Measurements from ENCODE around the gene FHIT. TPM values are rescaled to one million over a fixed set of nuclear protein-coding genes. Genes with fewer than 3 reads are reported as not detected.

FHIT gene
- total RNA-seq, 1 experiment from 2014 or later: 9.8 TPM

- DNase-seq: no peak
- TF ChIP-seq CTCF (conservative IDR thresholded peaks at IDR 0.05) (no peak), EZH2 (IDR thresholded peaks at IDR 0.05; ENCODE audit: low read depth) (no peak)
- CTCF ChIA-PET: no interaction called here
These were observed 1311.3 kb downstream of the FHIT start for GRCh38 chr3:59939826-59940426.

GRCh38 chr3:59938828-59939227 lies 1312.4 kb downstream of the FHIT start:
- H3K9me2 ChIP-seq (ENCODE audit: insufficient read depth): no peaks in the 10 kb centered on the region
- no peaks in the 10 kb centered on the region for H3K79me2 ChIP-seq (ENCODE audit: low read depth)
- no peaks in the 10 kb centered on the region for H3F3A ChIP-seq (ENCODE audit: insufficient read depth, low read depth)
- ChIA-PET CTCF (no interaction called here), POLR2A (ENCODE audit: unreplicated experiment) (no interaction called here)
- H3K9me3 ChIP-seq (ENCODE audit: insufficient read depth, low read depth): no peaks in the 10 kb centered on the region
- no peak for DNase-seq
- H3K4me3 ChIP-seq: no peak overlapping the region
- H4K20me1 ChIP-seq (ENCODE audit: insufficient read depth): no peaks in the 10 kb centered on the region
- no peak overlapping the region for H3K4me2 ChIP-seq
- intact Hi-C loops (cut with micrococcal nuclease; ENCODE audit: unreplicated experiment): no loop called here
- no TSS peak for BruUV-seq (replicated peaks)
- H3K4me1 ChIP-seq (replicated peaks; ENCODE audit: insufficient read depth): no peaks in the 10 kb centered on the region
- H3K36me3 ChIP-seq (ENCODE audit: low read depth): no peaks in the 10 kb centered on the region
- no peak overlapping the region for H3K27ac ChIP-seq
- H2AFZ ChIP-seq: no peak overlapping the region
- no peak for TF ChIP-seq CTCF (conservative IDR thresholded peaks at IDR 0.05)
- TF ChIP-seq EZH2 (IDR thresholded peaks at IDR 0.05; ENCODE audit: low read depth): no peak
- no peaks in the 10 kb centered on the region for H3K27me3 ChIP-seq (ENCODE audit: insufficient read depth, low read depth)

More at GRCh38 chr3:59939826-59940426, 1311.3 kb downstream of the FHIT start:
- BruUV-seq (replicated peaks): no TSS peak
- no peaks in the 10 kb centered on the region for H4K20me1 ChIP-seq (ENCODE audit: insufficient read depth)
- H3K9me3 ChIP-seq (ENCODE audit: insufficient read depth, low read depth): no peaks in the 10 kb centered on the region
- H3K27ac ChIP-seq: no peak overlapping the region
- no peaks in the 10 kb centered on the region for H3K36me3 ChIP-seq (ENCODE audit: low read depth)
- POLR2A ChIA-PET (ENCODE audit: unreplicated experiment): no interaction called here
- no peaks in the 10 kb centered on the region for H3K27me3 ChIP-seq (ENCODE audit: insufficient read depth, low read depth)
- H3K4me1 ChIP-seq (replicated peaks; ENCODE audit: insufficient read depth): no peaks in the 10 kb centered on the region
- H2AFZ ChIP-seq: no peak overlapping the region
- intact Hi-C loops (cut with micrococcal nuclease; ENCODE audit: unreplicated experiment): no loop called here
- H3K4me3 ChIP-seq: no peak overlapping the region
- no peaks in the 10 kb centered on the region for H3K79me2 ChIP-seq (ENCODE audit: low read depth)
- H3F3A ChIP-seq (ENCODE audit: insufficient read depth, low read depth): no peaks in the 10 kb centered on the region
- no peak overlapping the region for H3K4me2 ChIP-seq
- H3K9me2 ChIP-seq (ENCODE audit: insufficient read depth): no peaks in the 10 kb centered on the region

GRCh38 chr3:59937201-59937600 lies 1314.1 kb downstream of the FHIT start:
- BruUV-seq (replicated peaks): no TSS peak
- no peak overlapping the region for H3K4me3 ChIP-seq
- H3K4me2 ChIP-seq: no peak overlapping the region
- H3K9me3 ChIP-seq (ENCODE audit: insufficient read depth, low read depth): no peaks in the 10 kb centered on the region
- no peaks in the 10 kb centered on the region for H3K79me2 ChIP-seq (ENCODE audit: low read depth)
- intact Hi-C loops (cut with micrococcal nuclease; ENCODE audit: unreplicated experiment): no loop called here
- DNase-seq: no peak
- H4K20me1 ChIP-seq (ENCODE audit: insufficient read depth): no peaks in the 10 kb centered on the region
- CTCF ChIA-PET: no interaction called here
- TF ChIP-seq CTCF (conservative IDR thresholded peaks at IDR 0.05) (no peak), EZH2 (IDR thresholded peaks at IDR 0.05; ENCODE audit: low read depth) (no peak)
- no peaks in the 10 kb centered on the region for H3K4me1 ChIP-seq (replicated peaks; ENCODE audit: insufficient read depth)
- H3K27ac ChIP-seq: no peak overlapping the region
- POLR2A ChIA-PET (ENCODE audit: unreplicated experiment): no interaction called here
- H3K27me3 ChIP-seq (ENCODE audit: insufficient read depth, low read depth): no peaks in the 10 kb centered on the region
- no peak overlapping the region for H2AFZ ChIP-seq
- H3K9me2 ChIP-seq (ENCODE audit: insufficient read depth): no peaks in the 10 kb centered on the region
- no peaks in the 10 kb centered on the region for H3K36me3 ChIP-seq (ENCODE audit: low read depth)
- H3F3A ChIP-seq (ENCODE audit: insufficient read depth, low read depth): no peaks in the 10 kb centered on the region

All from PC-9 (cell line).